Right lung (tissue), 5 donors: Measurements from ENCODE around the gene PLOD1. TPM values are rescaled to one million over a fixed set of nuclear protein-coding genes. Genes with fewer than 3 reads are reported as not detected.

ENCODE experiments used
- polyA plus RNA-seq, 5 donors: library from polyadenylated mRNA; unstranded; fragments of 120-200 nt; gene quantifications; one replicate each; pipeline versions ENCODE4 v1.2.1 to v1.2.3, GENCODE V29; 2013; ENCODE audit warnings: inconsistent platforms in 1 of 5, low replicate concordance in 1 of 5; ENCODE audit not compliant: insufficient read length in 5 of 5, insufficient read depth in 1 of 5

Gene PLOD1
- polyA plus RNA-seq, 5 donors = 88.8 to 148 (median 135) TPM

Other genes starting within 250 kb of the PLOD1 start
- gene DRAXIN, start 243.0 kb upstream of the PLOD1 start, polyA plus RNA-seq = 1 to 10 TPM; 1.9 to 2.7 (median 2.2) TPM
- gene AGTRAP, start 198.6 kb upstream of the PLOD1 start, polyA plus RNA-seq = 10 to 100 TPM; 22.0 to 32.8 (median 29.6) TPM
- gene C1orf167, start 172.5 kb upstream of the PLOD1 start, polyA plus RNA-seq = under 1 TPM in 2 of 5 donors, not detected in 3; 0.29 to 0.55 TPM
- 10 to 100 TPM; 13.4 to 24.2 (median 21.2) TPM for gene MTHFR, start 128.8 kb upstream of the PLOD1 start, polyA plus RNA-seq
- gene CLCN6, start 128.5 kb upstream of the PLOD1 start, polyA plus RNA-seq = 10 to 100 TPM; 17.2 to 24.2 (median 18.4) TPM
- 1 to 10 TPM in 2 of 5 donors, under 1 TPM in 3; 0.43 to 1.5 (median 0.73) TPM for gene NPPA, start 86.9 kb upstream of the PLOD1 start, polyA plus RNA-seq
- not detected for gene NPPB, start 75.8 kb upstream of the PLOD1 start, polyA plus RNA-seq
- 10 to 100 TPM; 25.5 to 41.1 (median 32.7) TPM for gene KIAA2013, start 8.3 kb upstream of the PLOD1 start, polyA plus RNA-seq
- gene MFN2, start 45.7 kb downstream of the PLOD1 start, polyA plus RNA-seq = 10 to 100 TPM; 45.5 to 52.3 (median 48.3) TPM
- 10 to 100 TPM; 12.9 to 31.7 (median 19.9) TPM for gene MIIP, start 84.8 kb downstream of the PLOD1 start, polyA plus RNA-seq
- under 1 TPM; 0.15 to 0.35 (median 0.19) TPM for gene TNFRSF8, start 128.6 kb downstream of the PLOD1 start, polyA plus RNA-seq
- 10 to 100 TPM; 12.4 to 22.8 (median 16.5) TPM for gene TNFRSF1B, start 232.3 kb downstream of the PLOD1 start, polyA plus RNA-seq